B cell (primary cell): ENCODE measurements around the gene HPS4.

Experiments
- EZH2 ChIP-seq: IDR thresholded peaks from 2 replicates; pipeline ENCODE4 v1.6.1; 2012; ENCODE audit warnings: borderline replicate concordance, low read depth, mild to moderate bottlenecking, moderate library complexity, low read length; ENCODE audit not compliant: insufficient read depth, poor library complexity, severe bottlenecking
- TF ChIP-seq, protein P1 (sequence below): fragments of 200-600 bp; IDR thresholded peaks from one replicate; pipeline ENCODE4 v1.8.0; 2022; ENCODE audit warnings: antibody characterized with exemption, mild to moderate bottlenecking

DNA sequence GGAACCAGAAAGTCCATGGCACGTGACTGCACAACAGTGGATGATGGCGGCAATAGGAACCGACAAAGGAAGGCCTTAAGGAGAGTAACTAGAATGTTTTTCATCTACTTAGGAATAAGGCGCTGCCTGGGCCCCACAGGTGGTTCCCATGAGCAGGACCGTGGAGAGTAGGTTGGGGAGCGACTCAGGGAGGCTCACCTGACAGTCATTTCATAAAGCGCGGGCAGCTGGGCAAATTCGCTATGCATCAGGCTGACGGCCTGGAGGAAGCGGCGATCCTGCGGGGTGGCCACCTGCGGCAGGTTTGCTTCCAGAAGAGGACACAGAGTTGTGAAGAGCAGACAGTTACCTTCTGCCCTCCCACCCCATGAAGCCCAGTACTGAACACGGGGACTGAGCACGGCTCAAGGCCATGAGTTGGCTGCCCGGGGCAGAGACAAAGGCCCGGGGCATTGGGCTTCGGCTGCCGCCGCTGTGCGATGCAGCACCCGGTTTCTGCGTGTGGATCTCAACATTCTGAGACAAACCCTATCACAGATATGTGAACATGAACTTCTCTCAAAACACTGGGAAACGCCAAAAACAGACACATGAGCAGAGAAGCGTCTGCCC lies 25.8 kb downstream of the HPS4 start:
- TF ChIP-seq EZH2 = no peak
- TF ChIP-seq, protein P1, sequence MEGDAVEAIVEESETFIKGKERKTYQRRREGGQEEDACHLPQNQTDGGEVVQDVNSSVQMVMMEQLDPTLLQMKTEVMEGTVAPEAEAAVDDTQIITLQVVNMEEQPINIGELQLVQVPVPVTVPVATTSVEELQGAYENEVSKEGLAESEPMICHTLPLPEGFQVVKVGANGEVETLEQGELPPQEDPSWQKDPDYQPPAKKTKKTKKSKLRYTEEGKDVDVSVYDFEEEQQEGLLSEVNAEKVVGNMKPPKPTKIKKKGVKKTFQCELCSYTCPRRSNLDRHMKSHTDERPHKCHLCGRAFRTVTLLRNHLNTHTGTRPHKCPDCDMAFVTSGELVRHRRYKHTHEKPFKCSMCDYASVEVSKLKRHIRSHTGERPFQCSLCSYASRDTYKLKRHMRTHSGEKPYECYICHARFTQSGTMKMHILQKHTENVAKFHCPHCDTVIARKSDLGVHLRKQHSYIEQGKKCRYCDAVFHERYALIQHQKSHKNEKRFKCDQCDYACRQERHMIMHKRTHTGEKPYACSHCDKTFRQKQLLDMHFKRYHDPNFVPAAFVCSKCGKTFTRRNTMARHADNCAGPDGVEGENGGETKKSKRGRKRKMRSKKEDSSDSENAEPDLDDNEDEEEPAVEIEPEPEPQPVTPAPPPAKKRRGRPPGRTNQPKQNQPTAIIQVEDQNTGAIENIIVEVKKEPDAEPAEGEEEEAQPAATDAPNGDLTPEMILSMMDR = no peak
